Measurements from ENCODE around the gene WFIKKN2.

Gene WFIKKN2

DNA sequence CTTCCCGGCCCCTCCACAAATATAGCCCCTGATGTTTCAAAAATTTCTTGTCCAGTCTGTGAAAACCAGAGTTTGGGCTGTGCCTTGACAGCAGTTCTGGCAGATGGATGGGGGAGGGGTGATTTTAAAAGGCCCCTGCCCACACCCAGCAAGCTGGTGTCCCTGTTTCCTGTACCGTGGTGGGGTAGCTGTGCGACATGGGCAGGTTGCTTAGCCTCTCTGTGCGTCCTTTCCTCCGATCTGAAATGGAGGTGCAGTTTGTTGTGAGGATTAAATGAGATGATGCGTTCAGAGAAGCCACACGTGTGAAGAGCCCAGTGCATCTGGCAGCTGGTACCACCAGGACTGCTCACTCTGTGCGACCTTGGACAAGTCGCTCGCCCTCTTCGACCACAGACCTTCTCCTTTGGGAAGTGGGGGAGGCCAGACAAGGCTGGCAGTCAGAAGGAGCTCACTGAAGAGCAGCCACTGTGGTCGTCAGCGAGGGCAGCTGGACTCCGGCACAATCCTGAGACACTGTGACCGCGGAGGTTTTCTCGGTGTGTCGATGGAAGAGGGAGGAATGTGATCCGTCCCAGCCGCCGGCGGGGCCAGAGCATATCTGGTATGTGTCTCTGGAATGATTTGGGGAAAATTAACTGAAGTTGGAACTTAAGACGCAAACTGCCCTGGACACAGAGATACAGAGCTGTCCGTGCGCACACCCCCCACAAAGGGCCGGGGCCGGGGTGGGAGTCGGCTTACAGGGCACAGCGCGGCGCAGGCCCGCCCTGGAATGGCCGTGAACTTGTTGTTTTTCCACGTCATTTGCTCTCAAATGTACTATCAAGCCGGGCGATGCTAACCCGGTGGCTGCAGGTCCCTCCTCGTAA is 721 bp upstream of the WFIKKN2 start:
- no peak for TF ChIP-seq GATA3 (IDR thresholded peaks at IDR 0.05; ENCODE audit: low read depth, low read length)

DNA sequence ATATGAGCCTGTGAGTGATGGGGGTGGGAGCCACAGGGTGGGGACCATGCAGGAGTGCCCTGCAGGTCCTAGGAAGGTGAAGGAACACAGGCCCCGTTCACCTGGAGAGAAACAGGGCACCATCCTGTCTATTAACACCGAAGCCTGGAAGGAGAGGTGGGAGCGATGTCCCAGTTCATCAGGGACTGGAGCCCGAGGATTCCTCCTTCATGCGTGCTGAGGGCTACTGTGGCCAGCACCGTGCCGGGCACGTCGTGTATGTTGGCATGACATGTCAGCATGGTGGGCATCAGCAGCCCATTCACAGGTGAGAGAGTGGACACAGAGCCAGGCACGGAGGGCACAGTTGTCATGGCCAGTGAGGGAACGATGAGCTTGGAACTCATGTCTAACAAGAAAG is 1.4 kb downstream of the WFIKKN2 start:
- TF ChIP-seq GATA3 (IDR thresholded peaks at IDR 0.05; ENCODE audit: low read depth, low read length): no peak
- no peak for TF ChIP-seq GATA2 (IDR thresholded peaks at IDR 0.05; ENCODE audit: low read depth, low read length)

DNA sequence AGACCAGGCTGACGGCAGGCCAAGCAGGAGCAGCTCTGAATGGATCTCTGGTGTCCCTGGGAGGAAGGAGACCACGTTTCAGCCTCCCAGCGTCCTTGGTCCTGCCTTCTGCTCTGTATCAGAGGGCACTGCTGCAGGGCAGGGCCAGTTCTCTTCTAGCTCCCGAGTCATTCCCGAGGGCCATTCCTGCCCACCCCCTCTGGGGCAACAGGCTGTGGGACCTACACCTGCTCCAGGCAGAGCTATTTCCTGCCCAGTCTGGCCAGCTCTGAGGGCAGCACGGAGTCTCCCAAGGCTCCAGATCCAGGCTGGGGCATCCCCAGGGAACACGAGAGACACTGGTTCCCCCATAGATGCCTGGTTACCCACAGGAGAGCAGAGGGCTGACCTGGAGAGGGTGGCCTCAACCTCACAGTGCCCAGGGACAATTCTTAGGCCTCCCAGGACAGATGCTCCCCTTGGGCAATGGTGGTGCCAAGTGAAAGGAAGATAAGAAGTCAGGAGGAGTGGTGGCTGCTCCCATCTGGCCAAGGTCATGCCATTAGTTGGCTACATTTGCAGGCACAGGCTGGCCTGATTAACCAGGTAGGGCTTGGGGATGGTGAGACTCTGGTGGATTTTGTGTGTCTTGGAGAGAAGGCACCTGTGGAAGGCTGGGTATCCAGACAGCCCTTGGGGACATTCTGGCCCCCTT is 2.0 kb downstream of the WFIKKN2 start:
- TF ChIP-seq GATA3 (IDR thresholded peaks at IDR 0.05; ENCODE audit: low read depth, low read length) (no peak), GATA2 (IDR thresholded peaks at IDR 0.05; ENCODE audit: low read depth, low read length) (no peak)

DNA sequence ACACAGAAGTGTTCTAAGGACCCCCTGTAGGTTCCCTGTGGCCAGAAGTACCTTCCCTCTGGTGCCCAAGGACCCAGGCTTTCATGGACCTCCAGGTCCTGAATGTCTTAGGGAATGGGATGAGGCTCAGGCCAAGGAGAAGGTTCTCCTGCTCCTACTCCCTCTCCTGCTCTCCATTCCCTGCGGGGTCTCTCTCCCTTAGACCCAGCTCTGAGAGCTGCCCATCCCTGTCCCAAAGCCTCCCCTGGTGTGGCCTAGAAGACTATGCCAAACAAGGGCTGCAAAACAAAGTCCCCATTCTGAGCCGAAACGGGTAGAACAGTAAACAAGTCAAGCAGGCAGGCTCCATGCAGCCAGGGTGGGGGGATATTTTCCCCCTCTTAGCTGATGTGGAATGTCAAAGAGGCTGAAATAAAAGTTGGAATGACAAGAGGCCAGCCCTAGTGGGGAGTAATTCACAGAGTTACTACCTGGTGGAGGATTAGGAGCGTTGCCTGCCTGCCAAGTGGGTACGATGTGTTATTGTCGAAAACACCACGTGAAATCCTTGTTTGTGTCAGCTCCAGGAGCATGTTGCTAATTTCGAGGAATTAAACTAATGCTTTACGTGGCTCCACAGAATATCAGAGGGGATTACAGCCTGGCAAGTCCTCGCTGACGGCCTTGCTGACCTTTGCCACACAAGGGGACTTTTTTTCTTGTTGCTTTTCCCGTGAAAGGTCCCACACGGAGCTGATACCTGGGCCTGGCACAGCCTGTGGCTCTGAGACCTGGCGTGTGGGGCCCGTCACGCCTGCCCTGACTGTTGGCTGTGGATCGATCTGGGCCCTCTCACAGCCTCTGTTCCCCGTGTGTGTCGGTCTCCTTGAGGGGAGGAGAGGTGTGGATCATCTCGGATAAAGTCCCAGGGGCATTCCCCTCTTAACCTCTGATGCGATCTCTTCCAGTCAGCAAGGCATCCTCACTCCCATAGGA is 2.9 kb downstream of the WFIKKN2 start:
- TF ChIP-seq GATA2 (IDR thresholded peaks at IDR 0.05; ENCODE audit: low read depth, low read length) (no peak), GATA3 (IDR thresholded peaks at IDR 0.05; ENCODE audit: low read depth, low read length) (no peak)

DNA sequence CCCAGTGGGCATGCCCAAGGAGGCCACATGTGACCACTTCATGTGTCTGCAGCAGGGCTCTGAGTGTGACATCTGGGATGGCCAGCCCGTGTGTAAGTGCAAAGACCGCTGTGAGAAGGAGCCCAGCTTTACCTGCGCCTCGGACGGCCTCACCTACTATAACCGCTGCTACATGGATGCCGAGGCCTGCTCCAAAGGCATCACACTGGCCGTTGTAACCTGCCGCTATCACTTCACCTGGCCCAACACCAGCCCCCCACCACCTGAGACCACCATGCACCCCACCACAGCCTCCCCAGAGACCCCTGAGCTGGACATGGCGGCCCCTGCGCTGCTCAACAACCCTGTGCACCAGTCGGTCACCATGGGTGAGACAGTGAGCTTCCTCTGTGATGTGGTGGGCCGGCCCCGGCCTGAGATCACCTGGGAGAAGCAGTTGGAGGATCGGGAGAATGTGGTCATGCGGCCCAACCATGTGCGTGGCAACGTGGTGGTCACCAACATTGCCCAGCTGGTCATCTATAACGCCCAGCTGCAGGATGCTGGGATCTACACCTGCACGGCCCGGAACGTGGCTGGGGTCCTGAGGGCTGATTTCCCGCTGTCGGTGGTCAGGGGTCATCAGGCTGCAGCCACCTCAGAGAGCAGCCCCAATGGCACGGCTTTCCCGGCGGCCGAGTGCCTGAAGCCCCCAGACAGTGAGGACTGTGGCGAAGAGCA is 4.4 kb downstream of the WFIKKN2 start:
- TF ChIP-seq GATA2 (IDR thresholded peaks at IDR 0.05; ENCODE audit: low read depth, low read length) (no peak), GATA3 (IDR thresholded peaks at IDR 0.05; ENCODE audit: low read depth, low read length) (no peak)

DNA sequence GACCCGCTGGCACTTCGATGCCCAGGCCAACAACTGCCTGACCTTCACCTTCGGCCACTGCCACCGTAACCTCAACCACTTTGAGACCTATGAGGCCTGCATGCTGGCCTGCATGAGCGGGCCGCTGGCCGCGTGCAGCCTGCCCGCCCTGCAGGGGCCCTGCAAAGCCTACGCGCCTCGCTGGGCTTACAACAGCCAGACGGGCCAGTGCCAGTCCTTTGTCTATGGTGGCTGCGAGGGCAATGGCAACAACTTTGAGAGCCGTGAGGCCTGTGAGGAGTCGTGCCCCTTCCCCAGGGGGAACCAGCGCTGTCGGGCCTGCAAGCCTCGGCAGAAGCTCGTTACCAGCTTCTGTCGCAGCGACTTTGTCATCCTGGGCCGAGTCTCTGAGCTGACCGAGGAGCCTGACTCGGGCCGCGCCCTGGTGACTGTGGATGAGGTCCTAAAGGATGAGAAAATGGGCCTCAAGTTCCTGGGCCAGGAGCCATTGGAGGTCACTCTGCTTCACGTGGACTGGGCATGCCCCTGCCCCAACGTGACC is 5.0 kb downstream of the WFIKKN2 start:
- no peak for TF ChIP-seq GATA2 (IDR thresholded peaks at IDR 0.05; ENCODE audit: low read depth, low read length)
- no peak for TF ChIP-seq GATA3 (IDR thresholded peaks at IDR 0.05; ENCODE audit: low read depth, low read length)

DNA sequence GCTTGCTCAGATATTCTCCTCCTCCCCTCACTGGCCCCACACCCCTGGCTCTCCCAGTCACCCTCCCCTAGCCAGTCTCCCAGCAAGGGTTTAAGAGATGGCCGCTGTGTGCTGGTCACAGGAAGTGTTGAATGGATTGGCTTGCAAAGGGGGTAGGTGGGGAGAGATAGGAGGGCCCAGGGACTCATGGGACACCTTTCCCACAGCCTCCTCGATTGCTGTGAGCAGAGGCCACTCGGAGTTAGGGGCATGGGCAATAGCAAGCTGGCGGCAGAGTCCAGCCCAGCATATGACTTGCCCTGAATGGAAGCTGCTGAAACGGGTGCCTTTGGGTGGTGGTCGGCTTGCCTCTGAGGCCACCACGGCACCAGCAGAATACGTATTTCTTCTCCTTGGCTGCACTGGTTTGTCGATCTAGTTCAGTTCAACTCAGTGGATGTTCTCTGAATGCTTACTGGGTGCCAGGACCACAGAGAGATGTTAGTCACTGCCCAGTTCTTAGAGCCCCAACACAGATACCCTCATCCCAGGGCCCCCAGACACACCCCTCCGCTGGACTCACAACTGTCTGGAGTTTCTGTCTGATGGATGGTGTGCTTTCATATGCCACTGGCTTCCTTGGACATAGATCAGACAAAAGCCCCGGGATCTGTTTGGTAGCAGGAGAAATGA is 6.0 kb downstream of the WFIKKN2 start:
- TF ChIP-seq GATA3 (IDR thresholded peaks at IDR 0.05; ENCODE audit: low read depth, low read length): no peak
- TF ChIP-seq GATA2 (IDR thresholded peaks at IDR 0.05; ENCODE audit: low read depth, low read length): no peak

DNA sequence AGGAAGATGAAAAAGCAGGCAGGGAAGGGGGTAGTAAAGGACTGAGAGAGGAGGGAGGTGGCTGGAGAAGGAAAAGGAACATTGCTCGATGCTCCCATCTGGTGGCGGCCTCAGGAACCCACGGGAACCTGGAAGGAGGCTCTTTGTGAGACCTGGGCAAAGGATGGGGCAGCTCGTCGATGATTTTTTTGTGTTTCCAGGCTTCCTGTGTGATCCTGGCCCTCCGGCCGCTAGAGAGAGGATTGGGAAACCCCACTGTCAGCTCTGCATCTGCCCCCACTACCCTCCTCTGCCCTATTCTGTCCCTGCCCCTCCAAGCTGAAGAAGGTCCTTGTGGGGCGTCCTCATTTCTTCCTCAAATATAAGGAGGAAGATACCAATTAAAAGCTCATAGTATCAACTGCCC is 6.6 kb downstream of the WFIKKN2 start:
- TF ChIP-seq GATA2 (IDR thresholded peaks at IDR 0.05; ENCODE audit: low read depth, low read length) (no peak), GATA3 (IDR thresholded peaks at IDR 0.05; ENCODE audit: low read depth, low read length) (no peak)

DNA sequence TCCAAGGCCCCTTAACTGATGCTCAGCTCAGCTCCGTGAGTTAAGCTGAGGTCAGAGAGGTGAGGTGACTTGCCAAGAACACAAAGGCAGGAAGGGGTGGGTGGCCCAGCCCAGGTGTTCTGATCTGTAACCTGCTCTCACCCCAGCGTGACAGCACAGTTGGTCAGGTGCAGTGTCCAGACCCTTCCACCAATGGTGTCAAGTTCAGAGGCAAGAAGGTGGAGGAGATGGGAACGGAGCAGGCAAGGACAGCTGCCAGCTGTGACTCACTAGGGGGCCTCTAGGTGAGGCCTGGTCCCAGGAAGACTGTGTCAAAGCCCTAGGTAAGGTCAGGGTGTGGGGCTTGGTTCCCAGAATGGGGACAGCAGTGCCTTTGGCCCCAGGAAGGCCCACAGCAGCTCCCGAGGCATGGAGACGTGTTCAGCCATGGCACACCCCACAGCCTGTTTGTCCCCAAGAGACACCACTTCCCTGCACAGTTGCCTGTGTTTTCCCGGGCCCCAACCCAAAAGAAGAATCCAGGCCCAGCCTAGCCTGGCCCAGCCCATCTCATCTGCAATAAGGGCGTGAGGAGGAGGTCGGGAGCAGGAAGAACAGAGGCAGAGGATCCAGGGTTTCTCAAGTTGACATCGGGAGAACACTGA is 7.2 kb downstream of the WFIKKN2 start:
- TF ChIP-seq GATA3 (IDR thresholded peaks at IDR 0.05; ENCODE audit: low read depth, low read length) (no peak), GATA2 (IDR thresholded peaks at IDR 0.05; ENCODE audit: low read depth, low read length) (no peak)

DNA sequence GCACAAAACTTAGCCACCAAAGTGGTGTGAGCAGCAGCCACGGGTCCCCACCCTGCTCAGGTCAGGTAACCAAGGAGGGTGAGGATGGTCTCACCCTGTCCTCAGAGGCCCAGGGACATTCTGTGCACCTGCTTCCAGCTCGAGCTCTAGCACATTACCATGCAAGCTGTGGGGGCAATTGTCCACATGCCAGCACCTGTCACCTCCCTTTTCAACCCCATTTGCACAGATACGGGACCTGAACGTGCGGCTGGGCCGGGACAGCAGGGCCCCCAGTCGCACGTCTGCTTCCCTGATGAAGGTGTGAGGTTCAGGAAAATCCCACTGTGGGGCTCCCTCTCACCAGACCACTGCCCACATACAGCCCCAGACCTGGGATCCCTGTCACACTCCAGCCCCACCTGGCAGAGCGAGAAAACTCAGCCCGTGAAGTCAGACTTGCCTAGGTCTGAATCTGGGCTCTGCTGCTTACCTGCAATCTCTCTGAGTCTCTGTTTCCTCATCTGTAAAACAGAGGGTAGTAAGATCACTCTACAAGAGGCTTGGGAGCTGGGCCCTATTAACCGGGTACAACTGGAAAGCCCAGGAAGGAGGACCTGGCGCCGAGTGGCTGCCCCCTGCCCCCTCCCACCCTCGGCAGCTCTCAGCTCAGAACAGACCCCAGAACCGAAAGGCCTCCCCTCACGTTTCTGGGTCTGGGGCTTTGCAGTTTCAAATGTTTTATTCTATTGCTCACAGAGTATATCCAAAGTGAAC is 7.9 kb downstream of the WFIKKN2 start:
- no peak for TF ChIP-seq GATA2 (IDR thresholded peaks at IDR 0.05; ENCODE audit: low read depth, low read length)
- TF ChIP-seq GATA3 (IDR thresholded peaks at IDR 0.05; ENCODE audit: low read depth, low read length): no peak

DNA sequence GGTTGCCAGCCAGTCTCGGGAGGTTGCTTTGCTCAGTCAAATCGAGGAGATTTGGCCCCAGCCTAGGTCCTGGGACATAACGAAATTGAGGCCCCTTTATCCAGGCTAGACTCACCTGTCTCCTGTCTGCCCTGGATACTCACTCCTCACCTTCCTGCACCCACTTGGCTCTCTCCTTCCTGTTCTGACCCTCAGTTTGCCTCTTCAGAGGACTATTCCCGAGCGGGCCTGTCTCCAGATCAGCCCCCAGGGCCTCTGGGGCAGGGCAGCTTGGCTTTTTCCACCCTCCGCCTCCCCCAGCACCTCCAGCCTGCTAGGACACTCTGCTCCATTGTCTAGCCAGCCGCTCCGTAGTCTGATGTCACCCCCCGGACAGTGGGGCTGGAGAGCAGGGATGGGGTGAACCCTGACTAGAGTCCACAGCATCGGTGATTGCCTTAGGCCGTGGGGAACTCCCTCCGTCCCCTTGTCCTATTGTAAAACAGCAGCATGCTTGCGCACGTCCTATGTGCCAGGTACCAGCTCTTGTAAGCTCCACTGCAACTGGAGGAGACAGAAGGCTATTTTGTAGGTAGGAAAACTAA is 8.8 kb downstream of the WFIKKN2 start:
- TF ChIP-seq GATA3 (IDR thresholded peaks at IDR 0.05; ENCODE audit: low read depth, low read length) (no peak), GATA2 (IDR thresholded peaks at IDR 0.05; ENCODE audit: low read depth, low read length) (no peak)

Measured in SH-SY5Y (cell line).